ENCODE data around the gene C11orf16.
"Not testable (repeated sequence)": the region's sequence is repeated elsewhere in the genome, so short reads cannot be mapped to it uniquely, and the experiment has no call there.

Gene C11orf16

GRCh38 chr11:8959546-8960166 lies 26.9 kb upstream of the C11orf16 start:
- peak; percentile 38 to 84 for DNase-seq (ENCODE audit: low read depth in 1 of 2, low spot score in 1 of 2)
- no peak for TF ChIP-seq JUND (IDR thresholded peaks at IDR 0.05; ENCODE audit: low read depth)
- in situ Hi-C loops (cut with HindIII; ENCODE audit: low pct_unique_long_range_greater_than_20kb, low sequenced_read_pairs), result no loop called here

GRCh38 chr11:8956860-8957259 lies 24.1 kb upstream of the C11orf16 start:
- no peak for TF ChIP-seq JUND (IDR thresholded peaks at IDR 0.05; ENCODE audit: low read depth)
- DNase-seq (ENCODE audit: low read depth in 1 of 2, low spot score in 1 of 2), result no peak
- in situ Hi-C loops (cut with HindIII; ENCODE audit: low pct_unique_long_range_greater_than_20kb, low sequenced_read_pairs), result no loop called here

GRCh38 chr11:8948886-8949285 lies 16.1 kb upstream of the C11orf16 start:
- DNase-seq (ENCODE audit: low read depth in 1 of 2, low spot score in 1 of 2), result no peak
- no peak for TF ChIP-seq JUND (IDR thresholded peaks at IDR 0.05; ENCODE audit: low read depth)
- in situ Hi-C loops (cut with HindIII; ENCODE audit: low pct_unique_long_range_greater_than_20kb, low sequenced_read_pairs), result no loop called here

GRCh38 chr11:8947230-8947943 lies 14.6 kb upstream of the C11orf16 start:
- TF ChIP-seq JUND (IDR thresholded peaks at IDR 0.05; ENCODE audit: low read depth), result no peak
- in situ Hi-C loops (cut with HindIII; ENCODE audit: low pct_unique_long_range_greater_than_20kb, low sequenced_read_pairs), result no loop called here
- DNase-seq (ENCODE audit: low read depth in 1 of 2, low spot score in 1 of 2), result no peak

GRCh38 chr11:8942518-8943066 lies 9.8 kb upstream of the C11orf16 start, which contains the start of gene ASCL3:
ASCL3 (minus strand) TSS chr11:8943016; CDS start chr11:8938161, 4,855 bp downstream.
- in situ Hi-C loops (cut with HindIII; ENCODE audit: low pct_unique_long_range_greater_than_20kb, low sequenced_read_pairs), result no loop called here
- no peak for TF ChIP-seq JUND (IDR thresholded peaks at IDR 0.05; ENCODE audit: low read depth)
- no peak for DNase-seq (ENCODE audit: low read depth in 1 of 2, low spot score in 1 of 2)

GRCh38 chr11:8941341-8942103 lies 8.8 kb upstream of the C11orf16 start:
- in situ Hi-C loops (cut with HindIII; ENCODE audit: low pct_unique_long_range_greater_than_20kb, low sequenced_read_pairs), result no loop called here
- no peak for TF ChIP-seq JUND (IDR thresholded peaks at IDR 0.05; ENCODE audit: low read depth)
- no peak for DNase-seq (ENCODE audit: low read depth in 1 of 2, low spot score in 1 of 2)

- DNase-seq (ENCODE audit: low read depth in 1 of 2, low spot score in 1 of 2), result no peak
- in situ Hi-C loops (cut with HindIII; ENCODE audit: low pct_unique_long_range_greater_than_20kb, low sequenced_read_pairs), result no loop called here
- no peak for TF ChIP-seq JUND (IDR thresholded peaks at IDR 0.05; ENCODE audit: low read depth)
Observed at GRCh38 chr11:8937659-8938058, 4.9 kb upstream of the C11orf16 start.

- in situ Hi-C loops (cut with HindIII; ENCODE audit: low pct_unique_long_range_greater_than_20kb, low sequenced_read_pairs), result no loop called here
- DNase-seq (ENCODE audit: low read depth in 1 of 2, low spot score in 1 of 2), result no peak
- TF ChIP-seq JUND (IDR thresholded peaks at IDR 0.05; ENCODE audit: low read depth), result no peak
Observed at GRCh38 chr11:8937159-8937558, 4.4 kb upstream of the C11orf16 start.

- DNase-seq (ENCODE audit: low read depth in 1 of 2, low spot score in 1 of 2); in situ Hi-C loops (cut with HindIII; ENCODE audit: low pct_unique_long_range_greater_than_20kb, low sequenced_read_pairs): not testable (repeated sequence)
Observed at GRCh38 chr11:8935789-8936188, 3.0 kb upstream of the C11orf16 start.

- no peak for DNase-seq (ENCODE audit: low read depth in 1 of 2, low spot score in 1 of 2)
- in situ Hi-C loops (cut with HindIII; ENCODE audit: low pct_unique_long_range_greater_than_20kb, low sequenced_read_pairs), result no loop called here
Observed at GRCh38 chr11:8934742-8935488, 2.2 kb upstream of the C11orf16 start.

GRCh38 chr11:8933931-8934330 lies 1.2 kb upstream of the C11orf16 start:
- in situ Hi-C loops (cut with HindIII; ENCODE audit: low pct_unique_long_range_greater_than_20kb, low sequenced_read_pairs), result no loop called here
- no peak for TF ChIP-seq JUND (IDR thresholded peaks at IDR 0.05; ENCODE audit: low read depth)
- no peak for DNase-seq (ENCODE audit: low read depth in 1 of 2, low spot score in 1 of 2)

More at GRCh38 chr11:8934742-8935488, 2.2 kb upstream of the C11orf16 start:
- TF ChIP-seq JUND (IDR thresholded peaks at IDR 0.05; ENCODE audit: low read depth), result no peak
